ENCODE data around the gene TBCCD1. TPM values are rescaled to one million over a fixed set of nuclear protein-coding genes. Genes with fewer than 3 reads are reported as not detected.

The TBCCD1 gene
- total RNA-seq, 4 donors from 2014 or later: 3.8 to 31.7 (median 15.1) TPM

DNA sequence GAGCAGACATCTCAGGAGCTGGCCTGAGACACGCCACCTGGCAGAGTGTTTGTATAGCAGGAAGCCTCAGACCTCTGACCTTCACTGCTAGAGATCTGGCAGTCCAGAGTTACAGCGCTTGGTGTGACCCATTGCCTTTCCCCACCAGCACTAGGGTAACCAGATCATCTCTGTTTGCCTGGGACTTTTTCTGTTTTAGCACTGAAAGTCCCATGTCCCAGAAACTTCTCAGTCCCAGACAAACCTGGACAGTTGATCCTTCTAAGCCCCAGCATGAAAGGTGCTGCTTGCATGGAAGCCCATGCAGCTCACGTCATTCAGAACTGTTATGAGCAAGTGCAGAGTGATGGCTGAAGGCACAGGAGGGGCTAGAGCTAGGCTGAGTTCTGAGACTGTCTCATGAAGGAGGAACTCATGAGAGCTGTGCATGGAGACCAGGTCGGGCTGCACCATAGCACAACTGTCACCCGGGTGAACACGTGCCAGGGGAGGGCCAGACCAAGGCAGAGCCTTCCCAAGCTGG lies 27.5 kb upstream of the TBCCD1 start:
- no peak for DNase-seq
- Histone ChIP-seq H3K27me3 (no peaks in the 10 kb centered on the region), H3K9me3 (no peaks in the 10 kb centered on the region), H3K36me3 (no peaks in the 10 kb centered on the region), H3K4me1 (no peaks in the 10 kb centered on the region), H3K4me3 (no peak overlapping the region), H3K27ac (no peak overlapping the region)
- intact Hi-C loops (cut with DNase I; ENCODE audit: low total_unique reads): no loop called here
- TF ChIP-seq POLR2A (IDR thresholded peaks at IDR 0.05): no peak
- TF ChIP-seq, protein P1, sequence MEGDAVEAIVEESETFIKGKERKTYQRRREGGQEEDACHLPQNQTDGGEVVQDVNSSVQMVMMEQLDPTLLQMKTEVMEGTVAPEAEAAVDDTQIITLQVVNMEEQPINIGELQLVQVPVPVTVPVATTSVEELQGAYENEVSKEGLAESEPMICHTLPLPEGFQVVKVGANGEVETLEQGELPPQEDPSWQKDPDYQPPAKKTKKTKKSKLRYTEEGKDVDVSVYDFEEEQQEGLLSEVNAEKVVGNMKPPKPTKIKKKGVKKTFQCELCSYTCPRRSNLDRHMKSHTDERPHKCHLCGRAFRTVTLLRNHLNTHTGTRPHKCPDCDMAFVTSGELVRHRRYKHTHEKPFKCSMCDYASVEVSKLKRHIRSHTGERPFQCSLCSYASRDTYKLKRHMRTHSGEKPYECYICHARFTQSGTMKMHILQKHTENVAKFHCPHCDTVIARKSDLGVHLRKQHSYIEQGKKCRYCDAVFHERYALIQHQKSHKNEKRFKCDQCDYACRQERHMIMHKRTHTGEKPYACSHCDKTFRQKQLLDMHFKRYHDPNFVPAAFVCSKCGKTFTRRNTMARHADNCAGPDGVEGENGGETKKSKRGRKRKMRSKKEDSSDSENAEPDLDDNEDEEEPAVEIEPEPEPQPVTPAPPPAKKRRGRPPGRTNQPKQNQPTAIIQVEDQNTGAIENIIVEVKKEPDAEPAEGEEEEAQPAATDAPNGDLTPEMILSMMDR (IDR thresholded peaks at IDR 0.05): no peak

DNA sequence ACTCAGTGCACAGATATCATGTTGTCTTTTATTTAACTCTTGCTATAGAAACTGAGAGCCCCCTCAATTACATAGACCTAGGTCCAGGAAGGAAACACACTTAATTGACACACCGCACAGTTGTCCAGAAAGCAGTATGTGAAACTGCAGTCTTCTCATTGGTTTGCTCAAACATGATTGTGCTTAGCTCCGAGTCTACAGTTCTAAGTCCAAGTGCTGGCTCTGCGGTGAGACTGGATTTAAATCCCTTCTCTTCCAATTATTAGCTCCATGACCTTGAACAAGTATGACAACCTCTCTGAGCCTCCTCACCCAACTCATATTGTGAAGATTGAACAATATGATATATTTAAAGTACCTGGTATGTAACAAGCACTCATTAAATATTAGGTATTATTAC lies 26.7 kb upstream of the TBCCD1 start:
- intact Hi-C loops (cut with DNase I; ENCODE audit: low total_unique reads): no loop called here
- no peak for DNase-seq
- Histone ChIP-seq H3K27me3 (no peaks in the 10 kb centered on the region), H3K36me3 (no peaks in the 10 kb centered on the region), H3K27ac (no peak overlapping the region), H3K9me3 (no peaks in the 10 kb centered on the region), H3K4me3 (no peak overlapping the region), H3K4me1 (no peaks in the 10 kb centered on the region)
- TF ChIP-seq POLR2A (IDR thresholded peaks at IDR 0.05): no peak
- TF ChIP-seq, protein P1 (IDR thresholded peaks at IDR 0.05): no peak

DNA sequence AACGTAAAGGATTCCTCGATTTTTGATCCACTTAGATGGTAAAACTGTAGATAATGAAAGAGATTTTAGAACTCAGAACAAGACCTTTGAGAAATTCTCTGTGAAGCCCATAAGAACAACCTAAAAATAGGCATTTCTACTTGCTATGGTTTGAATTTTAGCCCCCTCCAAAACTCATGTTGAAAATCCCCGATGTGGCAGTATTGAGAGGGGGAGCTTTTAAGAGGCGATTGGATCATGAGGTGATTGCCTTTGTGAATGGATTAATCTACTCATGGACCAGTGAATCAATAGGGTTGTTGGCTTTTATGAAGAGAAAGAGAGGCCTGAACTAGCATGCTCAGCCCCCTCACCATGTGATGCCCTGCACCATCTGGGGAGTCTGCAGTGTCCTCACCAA lies 25.5 kb upstream of the TBCCD1 start:
- Histone ChIP-seq H3K27me3 (no peaks in the 10 kb centered on the region), H3K4me1 (no peaks in the 10 kb centered on the region), H3K27ac (no peak overlapping the region), H3K36me3 (no peaks in the 10 kb centered on the region), H3K4me3 (no peak overlapping the region), H3K9me3 (no peaks in the 10 kb centered on the region)
- no peak for DNase-seq
- intact Hi-C loops (cut with DNase I; ENCODE audit: low total_unique reads): no loop called here
- TF ChIP-seq POLR2A (IDR thresholded peaks at IDR 0.05): no peak
- TF ChIP-seq, protein P1 (IDR thresholded peaks at IDR 0.05): no peak

DNA sequence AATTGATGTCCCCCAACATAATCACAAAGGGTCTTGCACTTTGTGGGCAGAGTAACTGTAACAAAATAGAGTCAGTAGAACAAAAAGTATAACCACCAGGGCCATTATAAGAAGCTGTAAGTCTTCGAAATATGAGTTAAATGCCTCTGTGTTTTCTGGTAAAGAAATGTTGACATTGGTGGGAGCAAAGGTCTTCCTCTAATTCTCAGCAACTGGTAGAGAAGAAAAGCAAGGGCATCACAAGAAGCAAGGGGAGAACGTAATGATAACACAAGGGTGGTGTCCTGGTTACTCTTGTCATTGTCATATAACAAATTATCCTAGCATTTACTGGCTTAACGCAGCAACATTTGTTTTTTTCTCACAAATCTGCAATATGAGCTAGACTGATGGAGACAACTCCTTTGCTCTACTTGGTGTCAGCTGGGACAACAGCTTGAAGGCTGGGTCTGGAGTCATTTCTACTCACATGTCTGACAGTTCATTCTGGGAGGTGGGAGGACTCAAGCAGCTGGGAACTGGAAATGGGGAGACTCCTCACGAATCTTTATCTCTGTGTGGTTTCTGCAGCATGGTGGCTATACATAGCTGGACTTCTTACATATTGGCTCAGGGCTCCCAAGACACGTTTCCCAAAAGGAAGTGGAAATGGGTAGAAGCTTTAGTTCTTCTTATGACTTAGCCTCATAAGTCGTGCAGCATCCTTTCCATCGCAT lies 23.6 kb upstream of the TBCCD1 start:
- Histone ChIP-seq H3K27me3 (no peaks in the 10 kb centered on the region), H3K36me3 (no peaks in the 10 kb centered on the region), H3K4me1 (no peaks in the 10 kb centered on the region), H3K4me3 (no peak overlapping the region), H3K27ac (no peak overlapping the region), H3K9me3 (no peaks in the 10 kb centered on the region)
- no peak for DNase-seq
- intact Hi-C loops (cut with DNase I; ENCODE audit: low total_unique reads): no loop called here
- TF ChIP-seq, protein P1 (IDR thresholded peaks at IDR 0.05): no peak
- no peak for TF ChIP-seq POLR2A (IDR thresholded peaks at IDR 0.05)

DNA sequence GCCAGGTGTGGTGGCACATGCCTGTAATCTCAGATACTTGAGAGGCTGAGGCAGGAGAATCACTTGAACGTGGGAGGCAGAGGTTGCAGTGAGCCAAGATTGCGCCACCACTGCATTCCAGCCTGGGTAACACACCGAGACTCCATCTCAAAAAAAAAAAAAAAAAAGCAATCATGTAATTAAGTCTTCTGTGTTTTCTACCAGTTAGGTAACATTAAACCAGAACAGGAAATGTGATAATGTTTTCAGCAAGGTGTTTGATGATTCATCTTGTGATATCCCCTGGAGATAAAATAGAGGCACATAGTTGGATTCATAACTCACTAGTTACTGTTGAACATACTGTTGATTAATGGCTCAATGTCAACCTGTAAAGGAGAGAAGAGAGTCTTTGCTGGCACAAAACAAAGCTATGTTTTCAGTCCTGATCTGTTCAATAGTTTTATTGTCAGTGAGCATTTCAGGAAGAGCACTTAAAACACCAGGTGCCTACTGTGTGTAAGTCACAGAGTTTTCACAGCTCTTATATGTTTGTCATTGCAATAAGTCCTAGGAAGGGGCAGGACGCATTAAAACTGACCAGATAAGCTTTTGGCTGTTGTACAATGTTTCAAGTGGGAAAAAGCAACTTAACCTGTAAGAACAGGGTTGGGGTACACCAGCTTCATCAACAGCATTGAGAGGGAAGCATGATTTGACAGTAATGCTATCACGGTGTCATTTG lies 22.9 kb upstream of the TBCCD1 start:
- intact Hi-C loops (cut with DNase I; ENCODE audit: low total_unique reads): no loop called here
- TF ChIP-seq POLR2A (IDR thresholded peaks at IDR 0.05): no peak
- Histone ChIP-seq H3K36me3 (no peaks in the 10 kb centered on the region), H3K27ac (no peak overlapping the region), H3K27me3 (no peaks in the 10 kb centered on the region), H3K4me3 (no peak overlapping the region), H3K4me1 (no peaks in the 10 kb centered on the region), H3K9me3 (no peaks in the 10 kb centered on the region)
- no peak for DNase-seq
